A673 (cell line): ENCODE results near the gene CDH1.

ENCODE experiments used
- CTCF ChIP-seq: fragments of 300-800, 200-600 bp; sonication (generic); conservative IDR thresholded peaks from 2 replicates; pipeline ENCODE4 v1.5.1; 2017; ENCODE audit warnings: low read depth, mild to moderate bottlenecking, antibody characterized with exemption, low read length, moderate library complexity, mixed read lengths
- EZH2 ChIP-seq: fragments of 200-600 bp; sonication (generic); IDR thresholded peaks from 2 replicates; pipeline ENCODE4 v1.6.1; 2017; ENCODE audit warnings: borderline replicate concordance, low read depth, mild to moderate bottlenecking, mixed read lengths, antibody characterized with exemption, low read length; ENCODE audit not compliant: poor library complexity, severe bottlenecking

GRCh38 chr16:68793401-68793857, 56.3 kb downstream of the CDH1 start:
- no peak for TF ChIP-seq CTCF
- TF ChIP-seq EZH2 = no peak
